K562 (cell line): Measurements from ENCODE around the gene BZW2. TPM values are rescaled to one million over a fixed set of nuclear protein-coding genes. Genes with fewer than 3 reads are reported as not detected.

Experiments
- ATAC-seq: fragments of 200-7000 bp; cut with Tn5 transposase; 3 replicates; pipeline ENCODE4 v1.9.1; 2020; ENCODE audit warnings: moderate library complexity
- BruUV-seq: library from RNA; stranded (reverse); fragments of 400-500 nt; replicated peaks from 2 replicates; lab custom pipeline; 2021; lab: Mats Ljungman, UMichigan
- CTCF ChIA-PET: fragments of 300-600 bp; formaldehyde crosslinking; extraction: SDS; loops from one replicate; lab custom pipeline; 2021; ENCODE audit warnings: low intra/inter-chr PET ratio; lab: Yijun Ruan, JAX
- POLR2A ChIA-PET: fragments of 300-600, 350-650 bp; sonication (Branson Sonifier 250); formaldehyde crosslinking; extraction: SDS; loops from one replicate; lab custom pipeline; 2021; ENCODE audit warnings: antibody characterized with exemption, inconsistent platforms; lab: Yijun Ruan, JAX
- DNase-seq, 4 experiments: peaks; one replicate each; pipeline versions ENCODE4 v3.0.0 to v3.0.0-alpha.2; 2011 to 2018; ENCODE audit warnings: low spot score in 3 of 4, mixed read lengths in 3 of 4; ENCODE audit errors: extremely low read depth in 1 of 4
- FAIRE-seq: peaks from 2 replicates; lab custom pipeline; 2011; peaks lifted over from hg19 to GRCh38; lab: Jason Lieb, UNC
- H2AFZ ChIP-seq: 2 replicates; pipeline ENCODE4 v1.6.0; 2011; ENCODE audit warnings: low read depth, low read length, control low read depth, inconsistent platforms
- H3K27ac ChIP-seq: fragments of 200-600 bp; 3 replicates; pipeline ENCODE4 v1.8.0; 2011; ENCODE audit warnings: low read depth, mild to moderate bottlenecking, control low read depth, inconsistent platforms, low read length, moderate library complexity, mixed read lengths; ENCODE audit errors: extremely low read depth
- H3K27me3 ChIP-seq, 2 experiments: fragments of 300-600 bp in 1 of 2; 2 replicates in 1 of 2; 3 replicates in 1 of 2; pipeline versions ENCODE4 v1.6.0 to v1.8.0; 2011; ENCODE audit warnings: inconsistent platforms in 2 of 2, low read length in 2 of 2, mild to moderate bottlenecking in 1 of 2, mixed read lengths in 1 of 2, moderate library complexity in 1 of 2; ENCODE audit not compliant: control insufficient read depth in 2 of 2, insufficient read depth in 2 of 2
- H3K36me3 ChIP-seq: fragments of 300-600 bp; 3 replicates; pipeline ENCODE4 v1.8.0; 2011; ENCODE audit warnings: mild to moderate bottlenecking, low read length, inconsistent platforms; ENCODE audit not compliant: control insufficient read depth, insufficient read depth
- H3K4me1 ChIP-seq, 2 experiments: fragments of 200-600 bp in 1 of 2; replicated peaks in 1 of 2; 2 replicates in 1 of 2; 3 replicates in 1 of 2; pipeline versions ENCODE4 v1.5.1 to v1.8.0; 2011; ENCODE audit warnings: inconsistent platforms in 2 of 2, low read length in 2 of 2, mild to moderate bottlenecking in 1 of 2, mixed read lengths in 1 of 2, moderate library complexity in 1 of 2; ENCODE audit not compliant: control insufficient read depth in 2 of 2, insufficient read depth in 2 of 2
- H3K4me2 ChIP-seq: 2 replicates; pipeline ENCODE4 v1.6.1; 2011; ENCODE audit warnings: low read length, control low read depth, inconsistent platforms, mixed read lengths; ENCODE audit not compliant: insufficient read depth
- H3K4me3 ChIP-seq: fragments of 200-600 bp; sonication (generic), shearing (Covaris generic); 2 replicates; pipeline ENCODE4 v1.5.1; 2016; ENCODE audit warnings: control low read depth, inconsistent platforms
- H3K79me2 ChIP-seq: fragments of 200-600 bp; 3 replicates; pipeline ENCODE4 v1.8.0; 2011; ENCODE audit warnings: low read length, inconsistent platforms; ENCODE audit not compliant: control insufficient read depth, insufficient read depth
- H3K9ac ChIP-seq, 2 experiments: 2 replicates each; pipeline versions ENCODE4 v1.6.0 to v1.6.1; 2011; ENCODE audit warnings: low read depth in 2 of 2, low read length in 2 of 2, control low read depth in 1 of 2, inconsistent platforms in 1 of 2, mild to moderate bottlenecking in 1 of 2, mixed read lengths in 1 of 2; ENCODE audit not compliant: insufficient read depth in 1 of 2
- H3K9me1 ChIP-seq: one replicate; pipeline ENCODE4 v1.6.0; 2011; ENCODE audit warnings: inconsistent platforms, mild to moderate bottlenecking, low read length, moderate library complexity; ENCODE audit not compliant: control insufficient read depth, insufficient read depth
- H3K9me3 ChIP-seq: replicated peaks from 2 replicates; pipeline ENCODE4 v1.5.1; 2011; ENCODE audit warnings: low read depth, low read length, inconsistent platforms; ENCODE audit not compliant: control insufficient read depth, insufficient read depth
- H4K20me1 ChIP-seq: replicated peaks from 2 replicates; pipeline ENCODE4 v1.6.1; 2011; ENCODE audit warnings: low read length, inconsistent platforms, mixed read lengths; ENCODE audit not compliant: control insufficient read depth, insufficient read depth
- CAMTA2 ChIP-seq: fragments of 250-450 bp; sonication (Bioruptor Pico); conservative IDR thresholded peaks from 2 replicates; pipeline ENCODE4 v1.5.1; 2022
- FOXJ3 ChIP-seq: sonication (generic); formaldehyde crosslinking; IDR thresholded peaks from 2 replicates; pipeline ENCODE4 v1.4.0; 2020; ENCODE audit warnings: mild to moderate bottlenecking, missing genetic modification reagents
- GABPB1 ChIP-seq: sonication (generic); formaldehyde crosslinking; IDR thresholded peaks from 2 replicates; pipeline ENCODE4 v1.8.0; 2022; ENCODE audit warnings: mild to moderate bottlenecking, missing genetic modification reagents
- MTA1 ChIP-seq: fragments of 450-650 bp; IDR thresholded peaks from 2 replicates; pipeline ENCODE4 v1.6.1; 2017; ENCODE audit warnings: borderline replicate concordance
- NCOA2 ChIP-seq, 2 experiments: fragments of 450-650 bp; IDR thresholded peaks; 2 replicates each; pipeline ENCODE4 v1.6.1; 2018; ENCODE audit warnings: mild to moderate bottlenecking in 2 of 2, moderate library complexity in 1 of 2; ENCODE audit not compliant: partially characterized antibody in 2 of 2
- NELFE ChIP-seq: IDR thresholded peaks from 2 replicates; pipeline ENCODE4 v1.6.1; 2011; ENCODE audit warnings: mild to moderate bottlenecking; ENCODE audit not compliant: insufficient read depth, insufficient read length
- NR1H2 ChIP-seq: sonication (generic); formaldehyde crosslinking; IDR thresholded peaks from 2 replicates; pipeline ENCODE4 v1.4.0; 2020; ENCODE audit warnings: mild to moderate bottlenecking, missing genetic modification reagents
- PML ChIP-seq: IDR thresholded peaks from 2 replicates; pipeline ENCODE4 v1.6.1; 2012; ENCODE audit warnings: low read length, inconsistent platforms
- TCF15 ChIP-seq: fragments of 250-450 bp; sonication (Bioruptor Pico); IDR thresholded peaks from 2 replicates; pipeline ENCODE4 v1.8.0; 2022; ENCODE audit warnings: moderate library complexity, mild to moderate bottlenecking, inconsistent platforms
- XRCC4 ChIP-seq: IDR thresholded peaks from one replicate; pipeline ENCODE4 v1.6.1; 2011; ENCODE audit not compliant: insufficient read depth, insufficient read length; ENCODE audit errors: extremely low read depth
- ZNF165 ChIP-seq: fragments of 250-450 bp; sonication (Bioruptor Pico); IDR thresholded peaks from 2 replicates; pipeline ENCODE4 v1.4.0; 2020; ENCODE audit warnings: borderline replicate concordance
- ZNF311 ChIP-seq: fragments of 250-450 bp; sonication (Bioruptor Pico); IDR thresholded peaks from 2 replicates; pipeline ENCODE4 v1.4.0; 2020; ENCODE audit warnings: mild to moderate bottlenecking, moderate library complexity
- WGBS: fragments of 100-300 bp; shearing (Covaris generic); methylation state at CpG from one replicate; pipeline ENCODE4 v1.1.6; 2016; ENCODE audit warnings: low coverage, mixed read lengths; ENCODE audit not compliant: insufficient coverage; ENCODE audit errors: missing lambda C conversion rate; 5-methylcytosine and 5-hydroxymethylcytosine counted together
- in situ Hi-C: fragments of 300-500 bp; cut with MboI; formaldehyde crosslinking; loops from 4 replicates; pipeline ENCODE4 v1.15.0; 2018; ENCODE audit warnings: inconsistent platforms, mixed read lengths
- intact Hi-C: fragments of 100-400 bp; cut with micrococcal nuclease; formaldehyde crosslinking; loops from 2 replicates; pipeline ENCODE4 v1.14.2; 2022
- polyA plus RNA-seq, 8 experiments: library from polyadenylated mRNA; depleted of rRNA in 4 of 8; stranded (reverse) in 5 of 8; unstranded in 3 of 8; fragments of >200 nt; fragmentation: Nextera tagmentation in 2 of 8; fragmentation: Illumina TruSeq in 1 of 8; extraction: Ambion mirVana in 2 of 8; extraction: Trizol in 1 of 8; gene quantifications; 2 replicates each; pipeline versions ENCODE4 v1.2.1 to v1.2.3, GENCODE V29; 2011 to 2014; ENCODE audit warnings: inconsistent platforms in 1 of 8, missing spikeins in 1 of 8
- total RNA-seq, 7 experiments: library from RNA; depleted of rRNA in 6 of 7; stranded (reverse); fragments of >200 nt in 6 of 7; fragmentation: Illumina TruSeq in 2 of 7; extraction: Trizol in 2 of 7; gene quantifications; 2 replicates each; pipeline versions ENCODE4 v1.2.1 to v1.2.3, GENCODE V29; 2011 to 2021; ENCODE audit warnings: low replicate concordance in 1 of 7

BZW2 gene
- total and polyA plus RNA-seq, 9 of the 15 experiments (the other 6 are each of a cell fraction or from before 2014, with no cell fraction given), result 140 to 316 (median 173) TPM

GRCh38 chr7:16598015-16598414 lies 48.0 kb upstream of the BZW2 start:
- Histone ChIP-seq H3K79me2 (no peaks in the 10 kb centered on the region), H4K20me1 (no peaks in the 10 kb centered on the region), H3K9ac (no peak overlapping the region), H3K4me2 (no peak overlapping the region), H3K4me3 (no peak overlapping the region), H2AFZ (no peak overlapping the region), H3K9me3 (no peaks in the 10 kb centered on the region), H3K27ac (no peak overlapping the region), H3K36me3 (peaks cover 46% of the 10 kb centered on the region), H3K9me1 (no peaks in the 10 kb centered on the region), H3K4me1 (peaks cover 0 to 9% of the 10 kb centered on the region in 2 experiments; a peak in 2 of 5 replicates), H3K27me3 (no peaks in the 10 kb centered on the region)
- intact Hi-C loops (no loop called here), in situ Hi-C loops (no loop called here)
- FAIRE-seq (no peak), ATAC-seq (no peak), DNase-seq (no peak)
- CTCF ChIA-PET, result no interaction called here
- BruUV-seq, result no TSS peak
- POLR2A ChIA-PET, result interaction anchor here (1.1 to 1.5 kb wide), 2 partner anchors 12 to 22 kb away, joined by 3 to 4 read pairs; no protein-coding TSS in a partner anchor
- WGBS, result 63% methylated on average over 4 of the region's 4 CpGs
- TF ChIP-seq NELFE (no peak), NCOA2 (IDR thresholded peaks at IDR 0.05; ENCODE audit: partially characterized antibody in 2 of 2) (no peak), ZNF311 (CRISPR knock-in tag) (no peak), PML (no peak), MTA1 (no peak), XRCC4 (no peak), CAMTA2 (CRISPR knock-in tag) (no peak), ZNF165 (CRISPR knock-in tag) (no peak), FOXJ3 (CRISPR knock-in tag) (no peak), NR1H2 (CRISPR knock-in tag) (no peak), TCF15 (CRISPR knock-in tag) (no peak), GABPB1 (CRISPR knock-in tag) (no peak)
